Left forelimb (tissue), 1 donor: ENCODE measurements around the gene CPEB4.

Source experiments
- DNase-seq: peaks from one replicate; pipeline ENCODE4 v3.0.0-alpha.2; 2018; ENCODE audit warnings: low spot score

Gene CPEB4

DNA sequence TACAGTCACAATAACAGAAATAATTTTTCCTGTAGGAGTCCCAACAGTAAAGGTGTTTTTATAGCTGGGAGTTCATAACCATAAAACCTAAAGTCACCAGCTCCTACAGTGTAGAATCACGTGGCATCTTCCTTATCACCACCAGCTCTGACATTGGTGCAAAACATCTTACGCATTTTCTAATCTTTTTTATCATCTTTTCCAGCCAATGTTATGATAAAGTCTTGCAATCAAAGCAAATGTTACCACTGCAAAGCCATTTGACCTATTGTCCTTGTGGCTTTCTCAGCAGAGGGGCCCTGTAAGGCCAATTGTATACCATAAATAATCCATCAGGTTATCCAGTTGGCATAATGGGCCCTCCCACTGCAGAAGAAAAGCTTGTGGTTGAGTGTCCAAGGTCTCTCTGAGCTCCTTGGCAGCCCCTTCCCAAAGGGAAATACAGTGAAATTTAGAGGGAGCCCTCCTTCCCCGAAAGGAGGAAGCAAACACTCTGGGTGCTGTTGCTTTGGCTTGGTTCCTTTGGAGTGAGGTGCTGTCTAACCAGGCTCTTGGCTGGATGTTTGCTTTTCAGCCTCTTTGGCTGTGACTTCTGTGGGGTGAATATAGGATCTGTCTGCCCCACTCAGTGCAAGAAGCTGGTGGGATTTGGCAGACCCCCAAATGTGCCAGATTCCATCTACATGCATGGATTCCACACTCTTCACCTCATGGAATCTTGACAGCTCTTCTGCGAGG, 29.3 kb upstream of the CPEB4 start:
- DNase-seq, result peak; percentile 41

GRCh38 chr5:173859408-173860159, 28.6 kb upstream of the CPEB4 start:
- DNase-seq, result peak; percentile 6

DNA sequence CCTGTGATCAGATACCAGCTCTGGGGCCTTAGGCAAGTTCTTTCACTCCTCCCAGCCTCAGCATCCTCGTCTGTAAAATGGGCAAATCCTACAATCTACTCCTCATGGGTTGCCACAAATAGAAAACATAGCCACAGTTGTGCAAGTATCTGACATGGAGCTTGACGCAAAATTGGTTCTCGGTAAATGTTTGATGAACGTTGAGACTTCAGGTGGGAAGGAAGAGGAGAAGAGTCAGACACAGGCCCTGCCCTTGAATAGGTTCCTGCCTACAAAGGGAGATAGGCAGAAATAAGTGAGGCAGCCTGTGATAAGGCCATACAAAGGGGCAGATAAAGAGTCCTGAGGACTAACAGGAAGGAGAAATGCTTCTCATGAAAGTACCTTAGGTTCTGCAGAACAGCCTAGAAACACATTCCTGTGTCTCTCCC, 26.1 kb upstream of the CPEB4 start:
- peak; percentile 38 for DNase-seq

DNA sequence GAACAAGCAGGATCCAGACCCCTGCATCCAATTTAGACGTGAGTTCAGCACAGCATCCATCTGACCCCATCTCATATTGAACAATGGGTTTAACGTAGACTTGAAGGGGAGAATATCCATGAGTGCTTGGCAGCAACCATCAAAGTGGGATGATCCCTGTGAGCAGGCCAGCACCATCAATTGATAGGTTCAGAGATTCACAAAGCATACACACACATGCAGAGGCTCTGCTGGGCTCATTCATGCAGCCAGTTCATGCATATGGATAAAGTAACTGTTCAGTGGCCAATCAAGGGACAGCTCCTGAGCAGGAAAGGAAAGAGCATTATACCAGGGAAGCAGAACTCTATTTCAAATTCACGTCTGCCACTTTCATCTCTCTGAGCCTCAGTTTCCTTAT, 24.8 kb upstream of the CPEB4 start:
- DNase-seq, result no peak

- peak; percentile 2 for DNase-seq
Measured at GRCh38 chr5:173864126-173865050, 23.8 kb upstream of the CPEB4 start.

DNA sequence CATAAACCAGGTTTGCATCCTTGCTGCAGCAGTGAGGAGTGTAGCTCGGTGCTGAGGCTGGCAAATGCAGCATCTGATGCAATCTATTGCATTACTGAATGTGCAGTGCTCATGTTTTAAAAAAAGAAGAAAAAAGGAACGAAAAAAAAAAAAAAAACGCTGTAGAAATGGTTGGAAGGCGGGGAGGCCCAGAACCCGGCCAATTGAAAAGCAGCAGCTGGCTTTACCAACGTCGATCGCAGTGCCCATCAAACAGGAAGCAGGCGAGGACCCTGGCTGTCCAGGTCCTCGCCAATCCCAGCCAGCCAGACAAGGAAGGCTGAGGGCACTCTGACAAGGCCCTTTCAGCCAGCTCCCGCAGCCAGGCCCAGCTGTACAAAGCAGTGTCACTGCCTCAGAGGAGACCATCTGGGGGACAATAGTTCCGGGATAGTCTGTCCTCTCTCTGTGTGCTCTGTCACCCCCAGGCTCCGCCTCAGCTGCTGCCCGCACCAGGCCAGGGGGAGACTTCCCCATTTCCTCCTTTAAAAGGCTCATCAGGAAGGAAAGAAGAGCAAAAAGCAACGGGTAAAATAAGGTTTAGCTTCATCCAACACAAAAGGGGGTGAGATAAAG, 21.8 kb upstream of the CPEB4 start:
- no peak for DNase-seq

- no peak for DNase-seq
Measured at GRCh38 chr5:173866858-173867679, 21.1 kb upstream of the CPEB4 start.

DNA sequence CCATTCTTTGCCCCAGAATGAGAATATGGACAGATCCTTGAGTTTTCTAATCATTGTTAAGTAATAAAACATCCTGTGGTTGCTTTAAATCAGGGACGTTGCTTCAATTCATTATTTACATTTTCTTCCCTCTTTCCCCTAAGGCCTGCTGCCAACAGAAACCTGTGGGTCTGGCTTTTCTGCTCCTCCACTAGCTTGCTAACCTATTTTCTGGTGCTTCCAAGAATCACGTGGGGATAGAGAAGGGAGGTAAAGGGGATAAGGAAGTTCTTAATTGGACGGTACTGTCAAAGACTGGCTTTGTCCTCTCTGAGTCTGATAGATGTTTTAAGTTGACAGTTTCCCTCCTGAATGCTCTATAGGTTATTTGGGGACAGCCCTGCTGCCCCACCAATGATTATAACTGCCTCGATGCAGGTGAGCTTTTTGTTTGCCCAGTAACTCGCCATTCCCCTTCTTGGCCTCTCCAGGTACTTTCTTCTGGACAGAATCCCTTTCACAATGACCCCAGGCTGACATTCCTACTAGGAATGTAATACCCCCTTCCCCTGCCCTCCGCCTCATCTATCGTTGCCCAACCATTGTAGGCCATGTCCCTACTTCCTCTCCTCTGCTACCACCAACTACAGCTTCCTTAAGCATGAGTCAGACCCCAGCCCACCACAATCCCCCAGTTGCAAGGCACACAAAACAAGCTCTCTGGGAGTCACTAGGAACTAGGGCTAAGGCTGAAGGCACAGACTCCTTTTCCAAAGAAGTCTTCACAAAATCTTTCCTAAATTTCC, 19.9 kb upstream of the CPEB4 start:
- no peak for DNase-seq

DNA sequence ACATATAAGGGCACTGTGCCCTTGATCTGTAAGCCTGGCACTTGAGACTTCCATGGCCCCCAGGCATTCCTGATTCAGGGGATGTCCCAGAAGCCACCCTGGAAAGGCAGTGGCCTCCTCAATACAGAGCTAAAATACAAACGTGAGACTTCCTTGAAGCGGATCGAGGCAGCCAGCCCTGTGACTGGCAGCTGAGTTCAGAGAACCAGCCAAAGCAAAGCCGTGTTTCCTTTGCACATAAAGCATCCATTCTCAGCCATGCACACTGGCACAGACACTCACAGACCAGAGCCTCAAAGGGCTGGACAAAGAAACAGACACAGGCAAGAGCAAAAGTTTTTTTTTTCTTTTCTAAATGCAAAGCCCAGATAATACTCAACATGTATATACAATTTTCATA, 18.8 kb upstream of the CPEB4 start:
- DNase-seq, result no peak

GRCh38 chr5:173872957-173873305, 15.2 kb upstream of the CPEB4 start:
- DNase-seq, result no peak

DNA sequence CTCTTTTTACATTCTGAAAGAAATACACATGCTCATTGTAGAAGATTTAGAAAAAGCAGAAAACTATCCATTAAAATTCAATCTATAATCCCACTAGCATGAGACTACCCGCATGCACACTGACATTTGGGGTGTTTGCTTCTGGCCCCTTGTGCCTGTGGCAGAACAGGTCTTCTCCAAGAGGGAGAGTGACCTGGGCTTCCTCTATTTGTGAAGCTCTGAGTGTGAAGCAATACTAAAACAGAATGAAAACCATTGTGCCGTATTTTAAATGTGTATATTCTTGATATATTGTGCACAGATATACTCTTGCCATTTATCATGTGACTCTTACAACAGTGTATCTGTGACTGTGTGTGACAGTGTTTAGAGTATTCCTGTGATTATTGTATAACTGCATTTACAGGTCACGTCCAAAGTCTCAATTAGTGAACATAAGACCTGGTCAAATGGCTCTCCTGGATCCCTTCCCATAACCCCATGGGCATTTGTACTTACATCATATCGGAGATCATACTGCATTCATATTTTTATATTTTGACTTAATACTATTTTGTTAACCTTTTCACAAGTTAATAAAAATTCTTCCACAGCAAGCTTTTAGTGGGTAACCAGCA, 14.7 kb upstream of the CPEB4 start:
- no peak for DNase-seq

- no peak for DNase-seq
Measured at GRCh38 chr5:173875189-173875588, 13.0 kb upstream of the CPEB4 start.

- no peak for DNase-seq
Measured at GRCh38 chr5:173878224-173878967, 9.8 kb upstream of the CPEB4 start.

GRCh38 chr5:173880306-173880985, 7.7 kb upstream of the CPEB4 start:
- DNase-seq, result no peak

DNA sequence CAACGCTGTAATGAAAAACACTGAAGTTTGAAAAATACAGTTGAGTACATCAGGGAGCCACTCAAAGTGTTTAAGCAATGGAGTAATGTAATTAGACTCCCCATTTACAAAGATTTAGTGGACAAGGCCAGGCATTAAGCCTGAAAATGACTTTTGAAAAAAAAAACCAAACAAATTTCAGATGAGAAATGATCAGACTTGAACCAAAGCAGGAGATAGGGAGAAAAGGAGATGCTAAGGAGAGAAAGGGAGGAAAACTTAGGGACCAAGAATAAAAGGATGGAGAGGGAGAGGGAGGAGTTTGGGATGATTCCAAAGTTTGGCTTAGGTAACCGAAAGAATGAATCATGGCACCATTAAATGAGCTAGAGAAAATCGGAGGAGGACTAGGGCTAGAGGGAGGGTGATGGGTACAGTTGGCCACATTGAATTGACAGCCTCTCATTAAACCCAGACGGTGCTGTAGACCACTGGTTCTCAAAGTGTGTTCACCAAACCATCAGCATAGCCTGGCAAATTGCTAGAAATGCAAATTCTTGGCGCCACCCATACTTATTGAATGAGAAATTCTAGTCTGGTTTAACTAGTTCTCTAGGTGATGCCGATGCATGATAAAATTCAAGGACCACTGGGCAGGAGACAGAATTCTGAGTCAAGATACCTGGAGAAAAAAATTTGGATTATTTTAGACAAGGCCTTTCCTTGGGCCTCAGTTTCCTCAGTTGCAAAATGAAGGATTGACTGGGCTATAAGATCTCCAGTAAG, 6.2 kb upstream of the CPEB4 start:
- DNase-seq, result no peak

DNA sequence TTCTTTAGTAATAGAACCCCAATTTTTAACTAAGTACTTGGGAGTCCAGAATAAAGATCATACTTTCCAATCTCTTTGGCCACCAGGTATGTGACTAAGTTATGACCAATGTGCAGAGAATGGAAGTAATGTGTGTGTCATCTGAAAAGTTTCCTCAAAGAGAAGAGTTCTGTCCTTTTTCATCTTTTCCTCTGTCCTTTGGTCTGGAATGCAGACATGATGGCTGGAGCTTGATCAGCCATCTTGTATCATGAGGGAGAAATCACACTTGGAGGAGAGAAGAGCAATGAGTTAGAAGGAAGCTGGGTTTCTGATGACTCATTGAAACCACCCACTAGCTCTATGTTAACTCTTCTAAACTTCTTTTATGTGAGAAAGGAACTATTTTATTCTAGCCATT, 5.5 kb upstream of the CPEB4 start:
- no peak for DNase-seq

DNA sequence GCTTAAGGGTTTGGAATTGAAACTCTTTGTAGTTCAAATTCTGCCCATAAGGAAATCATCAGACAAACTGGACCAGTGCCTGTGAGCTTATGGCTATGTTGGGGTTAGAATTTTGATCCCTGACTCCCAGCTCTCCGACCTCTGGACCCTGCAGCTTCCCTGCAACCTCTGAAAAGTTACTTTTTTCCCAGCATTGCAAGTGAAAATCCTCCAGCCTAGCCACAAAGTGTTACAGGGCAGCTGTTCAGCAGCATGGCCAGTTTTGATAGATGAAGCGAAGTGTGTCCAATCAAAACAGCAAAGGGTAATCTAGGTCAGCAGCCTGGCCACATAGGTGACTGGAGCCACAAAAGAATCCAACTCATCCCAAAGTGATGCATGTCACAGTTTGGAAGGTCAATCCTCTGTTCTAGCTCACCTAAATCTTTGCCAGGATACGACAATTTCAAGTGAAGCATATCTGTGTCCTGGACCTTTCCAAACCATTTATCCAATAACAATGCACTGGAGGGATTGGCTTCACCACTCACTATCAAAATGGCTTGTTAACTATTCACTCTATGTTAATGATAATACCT, 4.7 kb upstream of the CPEB4 start:
- no peak for DNase-seq
